Measurements from ENCODE around the gene KCMF1.

Gene KCMF1

DNA sequence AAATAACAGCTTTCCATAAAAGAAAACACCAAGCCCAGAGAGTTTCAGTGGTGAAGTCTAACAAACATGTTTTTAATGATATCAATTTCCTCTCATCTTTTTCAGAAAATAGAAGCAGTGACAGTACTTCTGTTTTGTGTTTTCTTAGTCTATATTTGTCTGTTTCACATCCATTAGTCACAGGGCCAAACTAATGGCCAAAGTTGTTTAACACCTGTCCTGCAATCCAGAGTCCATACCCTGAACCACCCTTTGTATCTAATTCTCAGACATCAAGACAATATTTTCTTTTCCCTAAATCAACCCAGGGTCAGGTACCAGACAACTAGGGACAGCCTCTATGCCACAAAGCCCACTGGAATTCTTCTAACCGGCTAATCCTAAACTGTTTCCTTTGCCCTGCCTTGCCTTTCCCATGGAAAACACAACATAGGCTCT, 39.6 kb upstream of the KCMF1 start:
- DNase-seq (ENCODE audit: low read depth) = no peak
- no peak overlapping the region for H3K4me3 ChIP-seq (ENCODE audit: control insufficient read depth, low read depth, low read length)
- TF ChIP-seq, protein P1, sequence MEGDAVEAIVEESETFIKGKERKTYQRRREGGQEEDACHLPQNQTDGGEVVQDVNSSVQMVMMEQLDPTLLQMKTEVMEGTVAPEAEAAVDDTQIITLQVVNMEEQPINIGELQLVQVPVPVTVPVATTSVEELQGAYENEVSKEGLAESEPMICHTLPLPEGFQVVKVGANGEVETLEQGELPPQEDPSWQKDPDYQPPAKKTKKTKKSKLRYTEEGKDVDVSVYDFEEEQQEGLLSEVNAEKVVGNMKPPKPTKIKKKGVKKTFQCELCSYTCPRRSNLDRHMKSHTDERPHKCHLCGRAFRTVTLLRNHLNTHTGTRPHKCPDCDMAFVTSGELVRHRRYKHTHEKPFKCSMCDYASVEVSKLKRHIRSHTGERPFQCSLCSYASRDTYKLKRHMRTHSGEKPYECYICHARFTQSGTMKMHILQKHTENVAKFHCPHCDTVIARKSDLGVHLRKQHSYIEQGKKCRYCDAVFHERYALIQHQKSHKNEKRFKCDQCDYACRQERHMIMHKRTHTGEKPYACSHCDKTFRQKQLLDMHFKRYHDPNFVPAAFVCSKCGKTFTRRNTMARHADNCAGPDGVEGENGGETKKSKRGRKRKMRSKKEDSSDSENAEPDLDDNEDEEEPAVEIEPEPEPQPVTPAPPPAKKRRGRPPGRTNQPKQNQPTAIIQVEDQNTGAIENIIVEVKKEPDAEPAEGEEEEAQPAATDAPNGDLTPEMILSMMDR (conservative IDR thresholded peaks at IDR 0.05; ENCODE audit: control insufficient read depth, insufficient read depth, low read depth, low read length) = no peak

DNA sequence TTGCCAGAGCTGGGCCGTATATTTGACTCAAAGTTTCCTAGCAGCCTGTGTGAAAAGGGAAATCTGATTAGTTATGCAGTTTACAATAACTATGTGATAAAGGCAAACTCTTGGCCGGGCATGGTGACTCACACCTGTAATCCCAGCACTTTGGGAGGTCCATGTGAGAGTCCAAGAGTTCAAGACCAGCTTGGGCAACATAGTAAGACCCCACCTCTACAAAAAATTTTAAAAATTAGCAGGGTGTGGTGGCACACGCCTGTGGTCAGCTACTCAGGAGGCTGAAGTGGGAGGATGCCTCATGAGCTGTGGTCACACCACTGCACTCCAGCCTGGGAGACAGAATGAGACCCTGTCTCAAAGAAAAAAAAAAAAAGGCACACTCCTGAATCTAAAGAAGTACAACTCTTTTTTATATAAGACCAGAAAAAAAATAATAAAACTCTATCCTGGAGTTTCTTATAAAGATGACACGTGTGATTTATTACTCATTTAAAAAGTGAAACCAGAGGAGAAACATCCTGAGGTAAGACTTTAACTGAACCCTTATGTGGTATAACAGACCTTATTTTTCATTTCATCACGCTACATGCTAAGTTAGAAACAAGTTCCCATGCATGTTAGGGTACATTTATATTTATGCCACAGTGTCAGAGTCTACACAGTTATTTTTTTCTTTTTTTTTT, 32.6 kb upstream of the KCMF1 start:
- DNase-seq (ENCODE audit: low read depth) = peak; percentile 38
- TF ChIP-seq, protein P1 (conservative IDR thresholded peaks at IDR 0.05; ENCODE audit: control insufficient read depth, insufficient read depth, low read depth, low read length) = no peak
- H3K4me3 ChIP-seq (ENCODE audit: control insufficient read depth, low read depth, low read length) = no peak overlapping the region

GRCh38 chr2:84939426-84940087, 31.4 kb upstream of the KCMF1 start:
- TF ChIP-seq, protein P1 (conservative IDR thresholded peaks at IDR 0.05; ENCODE audit: control insufficient read depth, insufficient read depth, low read depth, low read length) = no peak
- no peak overlapping the region for H3K4me3 ChIP-seq (ENCODE audit: control insufficient read depth, low read depth, low read length)
- no peak for DNase-seq (ENCODE audit: low read depth)

- H3K4me3 ChIP-seq (ENCODE audit: control insufficient read depth, low read depth, low read length) = no peak overlapping the region
- TF ChIP-seq, protein P1 (conservative IDR thresholded peaks at IDR 0.05; ENCODE audit: control insufficient read depth, insufficient read depth, low read depth, low read length) = no peak
These were observed 30.9 kb upstream of the KCMF1 start for GRCh38 chr2:84940088-84940470.

GRCh38 chr2:84940831-84941412, 30.0 kb upstream of the KCMF1 start:
- no peak overlapping the region for H3K4me3 ChIP-seq (ENCODE audit: control insufficient read depth, low read depth, low read length)
- TF ChIP-seq, protein P1 (conservative IDR thresholded peaks at IDR 0.05; ENCODE audit: control insufficient read depth, insufficient read depth, low read depth, low read length) = no peak

More at GRCh38 chr2:84940088-84940470, 30.9 kb upstream of the KCMF1 start:
- no peak for DNase-seq (ENCODE audit: low read depth)

GRCh38 chr2:84942166-84942565, 28.8 kb upstream of the KCMF1 start:
- TF ChIP-seq, protein P1 (conservative IDR thresholded peaks at IDR 0.05; ENCODE audit: control insufficient read depth, insufficient read depth, low read depth, low read length) = no peak
- no peak overlapping the region for H3K4me3 ChIP-seq (ENCODE audit: control insufficient read depth, low read depth, low read length)
- DNase-seq (ENCODE audit: low read depth) = no peak

More at GRCh38 chr2:84940831-84941412, 30.0 kb upstream of the KCMF1 start:
- no peak for DNase-seq (ENCODE audit: low read depth)
